Measurements from ENCODE around the gene SFT2D1.

SFT2D1 gene

GRCh38 chr6:166344240-166344639 lies 1.9 kb upstream of the SFT2D1 start:
- TF ChIP-seq, protein P1, sequence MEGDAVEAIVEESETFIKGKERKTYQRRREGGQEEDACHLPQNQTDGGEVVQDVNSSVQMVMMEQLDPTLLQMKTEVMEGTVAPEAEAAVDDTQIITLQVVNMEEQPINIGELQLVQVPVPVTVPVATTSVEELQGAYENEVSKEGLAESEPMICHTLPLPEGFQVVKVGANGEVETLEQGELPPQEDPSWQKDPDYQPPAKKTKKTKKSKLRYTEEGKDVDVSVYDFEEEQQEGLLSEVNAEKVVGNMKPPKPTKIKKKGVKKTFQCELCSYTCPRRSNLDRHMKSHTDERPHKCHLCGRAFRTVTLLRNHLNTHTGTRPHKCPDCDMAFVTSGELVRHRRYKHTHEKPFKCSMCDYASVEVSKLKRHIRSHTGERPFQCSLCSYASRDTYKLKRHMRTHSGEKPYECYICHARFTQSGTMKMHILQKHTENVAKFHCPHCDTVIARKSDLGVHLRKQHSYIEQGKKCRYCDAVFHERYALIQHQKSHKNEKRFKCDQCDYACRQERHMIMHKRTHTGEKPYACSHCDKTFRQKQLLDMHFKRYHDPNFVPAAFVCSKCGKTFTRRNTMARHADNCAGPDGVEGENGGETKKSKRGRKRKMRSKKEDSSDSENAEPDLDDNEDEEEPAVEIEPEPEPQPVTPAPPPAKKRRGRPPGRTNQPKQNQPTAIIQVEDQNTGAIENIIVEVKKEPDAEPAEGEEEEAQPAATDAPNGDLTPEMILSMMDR (IDR thresholded peaks at IDR 0.05; ENCODE audit: control insufficient read depth, extremely low read depth, insufficient read depth), result no peak
- no peak overlapping the region for H3K4me3 ChIP-seq (ENCODE audit: low read depth, low read length)
- no peak for DNase-seq (ENCODE audit: low read depth)

GRCh38 chr6:166343150-166343487 lies 774 bp upstream of the SFT2D1 start:
- no peak for DNase-seq (ENCODE audit: low read depth)
- H3K4me3 ChIP-seq (ENCODE audit: low read depth, low read length), result peak overlapping the region; percentile 96
- TF ChIP-seq, protein P1 (IDR thresholded peaks at IDR 0.05; ENCODE audit: control insufficient read depth, extremely low read depth, insufficient read depth), result no peak

GRCh38 chr6:166341977-166342348 lies 382 bp downstream of the SFT2D1 start:
- no peak for DNase-seq (ENCODE audit: low read depth)
- peak overlapping the region; percentile 96 for H3K4me3 ChIP-seq (ENCODE audit: low read depth, low read length)
- TF ChIP-seq, protein P1 (IDR thresholded peaks at IDR 0.05; ENCODE audit: control insufficient read depth, extremely low read depth, insufficient read depth), result no peak

DNA sequence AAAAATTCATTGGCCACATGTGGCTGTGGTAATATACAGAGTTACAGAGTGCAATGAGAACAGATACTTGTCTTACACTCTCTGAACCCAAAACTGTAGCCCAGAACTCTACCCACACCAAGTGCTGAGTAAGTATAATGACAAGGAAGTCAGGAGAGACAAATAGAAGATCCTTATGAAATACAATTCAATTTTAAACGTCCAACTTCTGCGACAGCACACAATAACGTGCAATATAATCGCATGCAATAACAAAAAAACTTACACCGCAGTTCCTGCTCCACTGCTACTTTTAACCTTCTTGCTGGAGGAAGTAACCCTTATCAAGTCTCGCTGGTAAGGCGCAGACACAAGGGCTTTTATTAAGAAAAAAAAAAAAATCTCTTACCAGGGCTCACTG lies 881 bp downstream of the SFT2D1 start:
- TF ChIP-seq, protein P1 (IDR thresholded peaks at IDR 0.05; ENCODE audit: control insufficient read depth, extremely low read depth, insufficient read depth), result no peak
- peak overlapping the region; percentile 96 for H3K4me3 ChIP-seq (ENCODE audit: low read depth, low read length)

DNA sequence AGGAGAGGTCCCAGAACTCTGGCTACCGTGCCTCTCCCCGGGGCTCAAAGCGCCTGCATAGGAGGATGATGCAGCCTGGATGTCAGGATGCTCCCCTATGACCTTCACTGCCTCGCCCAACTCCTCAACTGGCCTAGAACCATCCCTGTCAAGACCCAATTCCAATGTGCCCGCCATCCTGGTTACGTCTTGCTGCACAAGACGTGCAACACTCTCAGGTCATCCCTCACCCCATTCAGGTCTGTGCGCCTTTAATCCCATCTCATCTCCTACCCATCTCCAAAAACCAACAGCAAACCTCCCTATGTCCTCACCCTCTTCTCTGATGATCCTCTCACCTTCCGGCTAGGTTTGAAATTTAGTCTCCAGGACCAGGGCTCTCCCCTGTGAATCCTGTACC lies 3.5 kb downstream of the SFT2D1 start:
- no peak overlapping the region for H3K4me3 ChIP-seq (ENCODE audit: low read depth, low read length)

More for the DNA sequence above, 881 bp downstream of the SFT2D1 start:
- no peak for DNase-seq (ENCODE audit: low read depth)

DNA sequence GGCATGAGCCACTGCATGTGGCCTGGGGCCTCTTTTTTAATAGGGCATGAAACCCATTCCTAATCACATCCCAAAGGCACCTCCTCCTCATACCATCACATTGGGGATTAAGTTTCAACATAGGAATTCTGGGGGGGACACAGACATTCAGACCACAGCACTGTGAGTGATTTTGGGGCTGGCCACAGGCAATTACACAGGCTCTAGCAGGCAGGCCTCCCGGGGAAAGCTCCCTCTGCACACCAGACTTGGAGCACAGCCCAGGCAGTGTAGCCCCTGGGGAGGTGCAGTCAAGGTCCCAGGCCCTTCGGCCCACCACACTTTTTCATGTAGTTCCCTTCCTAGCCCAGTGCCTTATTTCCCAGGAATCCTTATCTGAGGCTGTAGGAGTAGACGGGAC lies 5.5 kb downstream of the SFT2D1 start:
- TF ChIP-seq, protein P1 (IDR thresholded peaks at IDR 0.05; ENCODE audit: control insufficient read depth, extremely low read depth, insufficient read depth), result no peak
- no peak overlapping the region for H3K4me3 ChIP-seq (ENCODE audit: low read depth, low read length)
- no peak for DNase-seq (ENCODE audit: low read depth)

More for the DNA sequence above, 3.5 kb downstream of the SFT2D1 start:
- TF ChIP-seq, protein P1 (IDR thresholded peaks at IDR 0.05; ENCODE audit: control insufficient read depth, extremely low read depth, insufficient read depth), result no peak
- no peak for DNase-seq (ENCODE audit: low read depth)

Measured in LNCaP clone FGC (cell line).